Activated naive CD8-positive, alpha-beta T cell treated with anti-CD3 and anti-CD28 coated beads, Interleukin-2, amount 50 U/mL, for 24 hours (primary cell): ENCODE measurements around the gene PPM1L.
"Not testable (repeated sequence)": the region's sequence is repeated elsewhere in the genome, so short reads cannot be mapped to it uniquely, and the experiment has no call there.

Experiments used
- ATAC-seq: fragments of 150-1000 bp; cut with Tn5 transposase; one replicate; pipeline ENCODE4 v1.10.0; 2021
- DNase-seq: peaks from one replicate; pipeline ENCODE4 v3.0.0; 2021
- H3K27ac Mint-ChIP-seq: one replicate; pipeline ENCODE4 v1.8.0; 2021; ENCODE audit warnings: mild to moderate bottlenecking, mixed read lengths
- H3K27me3 Mint-ChIP-seq: one replicate; pipeline ENCODE4 v1.8.0; 2021; ENCODE audit warnings: mixed read lengths
- H3K36me3 Mint-ChIP-seq: one replicate; pipeline ENCODE4 v1.8.0; 2021; ENCODE audit warnings: low read depth, mixed read lengths
- H3K4me1 Mint-ChIP-seq: one replicate; pipeline ENCODE4 v1.8.0; 2021; ENCODE audit warnings: mixed read lengths
- H3K4me3 Mint-ChIP-seq: one replicate; pipeline ENCODE4 v1.8.0; 2021; ENCODE audit warnings: mild to moderate bottlenecking, moderate library complexity, mixed read lengths
- H3K9me3 Mint-ChIP-seq: one replicate; pipeline ENCODE4 v1.8.0; 2021; ENCODE audit warnings: mixed read lengths

The PPM1L gene

DNA sequence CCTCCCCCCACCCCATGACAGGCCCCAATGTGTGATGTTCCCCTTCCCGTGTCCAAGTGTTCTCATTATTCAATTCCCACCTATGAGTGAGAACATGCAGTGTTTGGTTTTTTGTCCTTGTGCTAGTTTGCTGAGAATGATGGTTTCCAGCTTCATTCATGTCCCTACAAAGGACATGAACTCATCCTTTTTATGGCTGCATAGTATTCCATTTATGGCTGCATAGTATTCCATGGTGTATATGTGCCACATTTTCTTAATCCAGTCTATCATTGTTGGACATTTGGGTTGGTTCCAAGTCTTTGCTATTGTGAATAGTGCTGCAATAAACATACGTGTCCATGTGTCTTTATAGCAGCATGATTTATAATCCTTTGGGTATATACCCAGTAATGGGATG, 254.1 kb downstream of the PPM1L start:
- H3K4me3 Mint-ChIP-seq, H3K27me3 Mint-ChIP-seq, H3K27ac Mint-ChIP-seq, DNase-seq, ATAC-seq, H3K36me3 Mint-ChIP-seq, H3K4me1 Mint-ChIP-seq: not testable (repeated sequence)
- H3K9me3 Mint-ChIP-seq, result peaks cover 10% of the 10 kb centered on the region

DNA sequence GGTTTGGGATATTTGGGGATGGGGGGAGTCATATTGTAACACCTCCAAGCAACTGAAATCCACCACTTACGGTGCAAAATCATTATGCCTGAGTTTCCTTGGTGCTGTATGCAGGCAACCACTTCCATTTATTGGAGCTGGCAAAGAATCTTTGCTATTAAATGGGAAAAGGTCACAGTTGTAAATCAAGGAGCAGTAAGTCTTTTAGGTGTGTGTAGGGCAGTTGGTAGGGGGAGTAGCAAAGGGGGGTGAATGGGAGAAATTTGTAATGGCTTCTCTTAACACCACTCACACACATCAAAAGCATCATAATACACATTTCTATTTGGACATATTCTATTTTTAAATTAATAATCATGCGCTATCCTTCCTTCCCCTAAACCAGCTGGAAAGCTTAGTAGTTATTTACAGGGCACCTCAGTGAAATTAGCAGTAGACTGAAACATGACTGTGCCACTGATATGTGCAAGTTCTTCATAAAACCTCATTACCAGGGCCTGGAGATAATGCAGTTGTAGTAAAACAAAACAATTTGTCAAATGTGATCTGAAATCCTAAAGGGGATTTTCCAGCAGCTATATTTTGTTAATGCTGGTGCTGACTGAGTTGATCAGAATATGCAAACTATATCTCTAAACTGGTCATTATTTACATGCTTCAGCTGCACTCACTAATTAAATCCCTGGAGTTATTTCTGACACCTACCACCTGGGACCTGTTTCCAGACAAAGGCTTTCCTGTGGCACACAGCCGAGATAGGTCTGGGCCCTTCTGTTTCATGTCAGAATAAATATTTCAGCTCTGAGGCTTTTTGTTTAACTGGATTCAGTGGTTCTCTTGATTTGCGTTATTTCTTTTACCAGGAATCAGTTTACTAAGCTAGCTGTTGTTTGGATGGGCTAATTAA, 259.1 kb downstream of the PPM1L start:
- ATAC-seq (no peak), DNase-seq (no peak)
- Mint-ChIP-seq H3K4me3 (no peak overlapping the region), H3K9me3 (peaks cover 6% of the 10 kb centered on the region), H3K36me3 (peaks cover 2% of the 10 kb centered on the region), H3K27ac (no peak overlapping the region), H3K4me1 (no peaks in the 10 kb centered on the region), H3K27me3 (no peaks in the 10 kb centered on the region)

DNA sequence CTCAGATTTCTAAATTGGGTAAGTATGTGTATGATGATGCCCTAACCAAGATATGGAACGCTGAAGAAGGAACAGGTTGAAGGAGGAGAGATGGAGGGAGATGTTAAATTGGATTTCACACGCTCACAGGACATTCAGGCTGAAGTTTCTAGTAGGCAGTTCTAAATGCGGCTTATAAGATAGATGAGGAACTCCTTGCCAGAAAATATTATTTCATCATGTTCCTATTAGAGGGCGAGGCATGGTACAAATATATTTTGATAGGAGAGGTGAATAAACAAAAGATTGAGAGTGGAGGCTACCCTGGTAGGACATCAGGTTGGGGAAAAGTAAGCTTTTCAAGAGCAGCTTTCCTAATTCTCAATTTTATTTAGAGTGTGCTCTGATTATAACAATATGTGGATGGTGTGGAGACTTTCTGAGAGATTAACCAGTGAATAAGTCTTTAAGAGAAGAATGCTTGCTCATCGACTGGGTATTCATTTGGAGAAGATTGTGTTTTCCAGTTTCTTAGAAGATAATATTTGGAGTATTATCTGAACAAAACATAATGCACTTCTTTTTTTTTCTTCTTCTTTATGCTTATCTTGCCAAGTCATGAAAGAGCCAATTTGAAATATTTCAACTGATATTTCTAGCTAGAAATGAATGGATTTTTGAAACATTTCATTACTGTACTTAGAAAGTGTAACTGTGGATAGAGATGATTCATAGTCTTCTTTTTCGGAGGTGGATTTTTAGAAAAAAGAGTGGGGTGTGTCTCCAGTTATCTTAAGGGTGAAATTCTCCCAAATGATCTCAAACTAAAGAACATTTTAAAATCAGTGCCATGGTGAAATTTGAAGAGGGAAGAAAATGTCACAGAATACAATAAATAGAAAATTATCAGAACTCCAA, 260.6 kb downstream of the PPM1L start:
- H3K4me3 Mint-ChIP-seq, result no peak overlapping the region
- H3K36me3 Mint-ChIP-seq, result peaks cover 2% of the 10 kb centered on the region
- no peaks in the 10 kb centered on the region for H3K4me1 Mint-ChIP-seq
- no peak for DNase-seq
- H3K27ac Mint-ChIP-seq, result no peak overlapping the region
- H3K27me3 Mint-ChIP-seq, result no peaks in the 10 kb centered on the region
- peaks cover 16% of the 10 kb centered on the region for H3K9me3 Mint-ChIP-seq
- no peak for ATAC-seq

DNA sequence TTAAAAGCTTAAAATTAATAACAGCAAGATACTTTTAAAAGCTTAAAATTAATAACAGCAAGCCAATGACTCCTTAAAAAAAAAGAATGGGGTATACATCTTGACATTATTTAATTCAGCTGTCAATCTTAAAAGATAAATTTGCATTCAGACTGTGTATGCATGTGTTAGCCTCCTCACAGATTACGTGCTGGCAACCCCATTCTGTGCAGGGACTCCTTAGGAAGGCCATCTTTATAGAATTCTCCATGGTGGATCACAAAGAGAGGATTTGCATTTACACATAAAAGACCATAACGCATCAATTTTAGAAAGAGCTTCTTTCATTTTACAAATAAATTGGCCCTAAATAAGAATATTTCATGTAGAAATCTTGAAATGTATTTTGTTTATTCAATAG, 261.9 kb downstream of the PPM1L start:
- no peak for ATAC-seq
- Mint-ChIP-seq H3K9me3 (peaks cover 19% of the 10 kb centered on the region), H3K4me1 (no peaks in the 10 kb centered on the region), H3K36me3 (peaks cover 5% of the 10 kb centered on the region), H3K27me3 (no peaks in the 10 kb centered on the region), H3K27ac (no peak overlapping the region), H3K4me3 (no peak overlapping the region)
- no peak for DNase-seq

DNA sequence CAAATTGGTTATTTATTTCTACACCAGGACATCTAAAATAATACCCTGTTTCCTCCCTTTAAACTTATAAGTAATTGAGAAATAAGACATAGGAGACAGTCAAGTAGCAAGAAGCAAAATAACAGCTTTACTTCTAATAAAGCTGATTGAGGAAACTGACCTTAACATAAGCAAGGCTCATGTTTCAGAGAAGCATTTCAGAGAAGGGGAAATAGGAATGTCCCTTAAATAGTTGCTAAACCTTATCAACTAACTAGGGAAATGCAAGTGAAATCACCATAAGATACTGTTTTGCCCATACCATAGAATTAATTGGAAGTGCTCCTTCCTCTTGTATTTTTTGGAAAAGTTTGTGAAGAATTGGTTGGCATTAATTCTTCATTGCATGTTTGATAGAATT, 264.2 kb downstream of the PPM1L start:
- no peak for ATAC-seq

DNA sequence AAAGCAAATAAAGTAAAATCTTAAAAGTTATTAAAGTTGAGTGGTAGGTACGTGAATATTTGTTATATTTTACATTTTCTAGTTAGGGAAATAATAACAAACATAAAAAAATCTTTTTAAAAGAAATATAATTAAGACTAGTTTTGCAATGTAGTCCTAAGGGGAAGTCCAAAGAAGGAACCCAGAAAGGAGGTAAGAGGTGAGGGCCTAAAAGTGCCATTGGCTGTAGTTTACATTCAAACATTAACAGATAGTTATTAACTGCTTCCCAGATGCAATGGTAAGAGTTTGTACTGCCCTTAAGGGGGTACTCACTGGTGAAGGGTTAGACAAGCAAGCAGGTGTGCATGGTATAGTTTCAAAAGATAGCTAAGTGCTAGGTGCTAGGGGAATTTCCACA, 269.9 kb downstream of the PPM1L start:
- Mint-ChIP-seq H3K9me3 (peaks cover 12% of the 10 kb centered on the region), H3K27me3 (no peaks in the 10 kb centered on the region), H3K36me3 (peaks cover 5% of the 10 kb centered on the region), H3K4me1 (no peaks in the 10 kb centered on the region), H3K27ac (no peak overlapping the region), H3K4me3 (no peak overlapping the region)
- ATAC-seq, result no peak
- DNase-seq, result no peak

More for the DNA sequence above, 264.2 kb downstream of the PPM1L start:
- no peak overlapping the region for H3K27ac Mint-ChIP-seq
- peaks cover 22% of the 10 kb centered on the region for H3K9me3 Mint-ChIP-seq
- no peaks in the 10 kb centered on the region for H3K4me1 Mint-ChIP-seq
- peaks cover 7% of the 10 kb centered on the region for H3K36me3 Mint-ChIP-seq
- no peak overlapping the region for H3K4me3 Mint-ChIP-seq
- no peak for DNase-seq
- H3K27me3 Mint-ChIP-seq, result no peaks in the 10 kb centered on the region

DNA sequence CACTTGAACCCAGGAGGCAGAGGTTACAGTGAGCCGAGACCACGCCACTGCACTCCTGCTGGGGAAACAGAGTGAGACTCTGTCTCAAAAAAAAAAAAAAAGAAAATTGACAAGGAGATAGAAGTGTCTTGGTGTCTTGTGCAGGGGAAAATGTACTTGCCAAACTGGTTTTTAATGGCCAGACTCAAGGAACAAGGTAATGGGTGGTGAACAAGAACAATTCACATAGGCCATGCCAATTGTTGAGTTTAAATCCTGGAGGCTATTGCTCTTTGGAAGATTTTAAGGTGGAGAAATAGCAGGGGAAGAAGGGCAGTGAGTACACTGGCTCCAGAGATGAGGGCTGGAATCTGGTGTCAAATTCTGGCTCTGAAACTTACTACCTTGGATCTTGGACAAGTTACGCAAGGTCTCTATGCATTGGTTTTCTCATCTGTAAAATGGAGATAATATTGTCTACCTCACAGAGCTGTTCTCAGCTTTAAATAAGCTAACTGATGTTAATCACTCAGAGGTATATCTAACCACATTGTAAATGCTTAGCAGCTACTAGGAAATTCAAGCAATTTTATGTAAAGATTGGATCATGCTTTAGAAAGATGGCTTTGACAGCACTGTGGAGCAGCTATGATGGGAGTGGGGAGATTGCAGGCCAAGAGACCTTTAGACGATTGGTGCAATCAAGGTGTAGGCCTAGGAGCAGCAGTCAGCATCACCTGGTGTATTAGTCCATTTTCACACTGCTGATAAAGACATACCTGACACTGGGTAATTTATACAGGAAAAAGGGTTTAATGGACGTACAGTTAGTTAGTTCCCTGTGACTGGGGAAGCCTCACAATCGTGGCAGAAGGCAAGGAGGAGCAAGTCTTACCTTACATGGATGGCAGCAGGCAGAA, 270.8 kb downstream of the PPM1L start:
- Mint-ChIP-seq H3K27ac (no peak overlapping the region), H3K9me3 (peaks cover 10% of the 10 kb centered on the region), H3K36me3 (peaks cover 5% of the 10 kb centered on the region), H3K27me3 (no peaks in the 10 kb centered on the region), H3K4me1 (no peaks in the 10 kb centered on the region), H3K4me3 (no peak overlapping the region)
- no peak for ATAC-seq
- DNase-seq, result no peak

DNA sequence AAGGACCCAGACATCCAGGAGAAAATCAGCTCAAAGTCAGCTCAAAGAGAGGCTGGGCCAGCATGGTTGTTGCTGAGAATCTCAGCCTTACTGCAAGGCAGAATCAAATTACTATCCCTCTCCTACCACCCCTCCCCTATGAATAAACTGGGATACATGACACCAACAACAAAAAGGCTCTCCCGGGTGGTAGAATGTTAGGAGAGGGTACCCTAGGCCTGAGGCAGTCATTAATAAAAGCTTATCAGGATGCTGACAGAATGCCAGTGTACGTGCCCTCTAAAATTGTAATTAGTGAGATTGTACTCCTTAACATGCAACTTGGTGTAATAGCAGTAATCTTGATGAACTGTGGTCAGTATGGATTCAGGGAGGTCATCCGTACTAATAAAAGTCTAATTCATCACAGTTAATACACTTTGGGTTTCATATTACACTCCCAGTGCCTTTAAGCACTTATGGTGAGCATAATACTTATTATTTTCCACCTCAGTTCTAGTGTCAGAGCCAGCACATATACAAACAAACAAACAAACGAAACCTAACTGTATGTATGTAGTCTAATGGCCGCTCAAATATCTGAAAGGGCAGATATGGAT, 272.6 kb downstream of the PPM1L start:
- Mint-ChIP-seq H3K9me3 (peaks cover 14% of the 10 kb centered on the region), H3K36me3 (peaks cover 7% of the 10 kb centered on the region), H3K27ac (no peak overlapping the region), H3K4me3 (no peak overlapping the region), H3K4me1 (no peaks in the 10 kb centered on the region), H3K27me3 (no peaks in the 10 kb centered on the region)
- DNase-seq (no peak), ATAC-seq (no peak)

DNA sequence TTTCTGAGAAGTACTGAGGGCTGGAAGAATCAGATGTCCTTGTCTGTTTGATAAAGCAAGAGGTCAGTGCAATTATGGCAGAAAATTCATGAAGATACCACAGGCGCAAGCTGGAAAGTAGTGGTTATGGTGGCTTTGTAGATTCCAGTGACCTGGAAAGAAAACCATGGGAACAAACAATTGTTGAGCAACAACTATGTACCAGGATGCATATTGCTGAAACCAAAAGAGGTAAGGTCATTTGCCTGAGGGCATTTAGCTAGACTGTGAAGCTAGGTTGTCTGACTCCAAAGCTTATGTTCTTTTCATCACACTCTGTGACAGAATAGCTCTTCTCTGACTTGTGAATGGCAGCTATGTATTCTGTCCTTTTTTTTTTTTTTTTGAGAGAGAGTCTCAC, 275.1 kb downstream of the PPM1L start:
- no peaks in the 10 kb centered on the region for H3K27me3 Mint-ChIP-seq
- H3K4me1 Mint-ChIP-seq, result peaks cover 15% of the 10 kb centered on the region
- H3K4me3 Mint-ChIP-seq, result no peak overlapping the region
- H3K36me3 Mint-ChIP-seq, result peaks cover 7% of the 10 kb centered on the region
- no peak overlapping the region for H3K27ac Mint-ChIP-seq
- H3K9me3 Mint-ChIP-seq, result peaks cover 20% of the 10 kb centered on the region
- DNase-seq (no peak), ATAC-seq (no peak)

DNA sequence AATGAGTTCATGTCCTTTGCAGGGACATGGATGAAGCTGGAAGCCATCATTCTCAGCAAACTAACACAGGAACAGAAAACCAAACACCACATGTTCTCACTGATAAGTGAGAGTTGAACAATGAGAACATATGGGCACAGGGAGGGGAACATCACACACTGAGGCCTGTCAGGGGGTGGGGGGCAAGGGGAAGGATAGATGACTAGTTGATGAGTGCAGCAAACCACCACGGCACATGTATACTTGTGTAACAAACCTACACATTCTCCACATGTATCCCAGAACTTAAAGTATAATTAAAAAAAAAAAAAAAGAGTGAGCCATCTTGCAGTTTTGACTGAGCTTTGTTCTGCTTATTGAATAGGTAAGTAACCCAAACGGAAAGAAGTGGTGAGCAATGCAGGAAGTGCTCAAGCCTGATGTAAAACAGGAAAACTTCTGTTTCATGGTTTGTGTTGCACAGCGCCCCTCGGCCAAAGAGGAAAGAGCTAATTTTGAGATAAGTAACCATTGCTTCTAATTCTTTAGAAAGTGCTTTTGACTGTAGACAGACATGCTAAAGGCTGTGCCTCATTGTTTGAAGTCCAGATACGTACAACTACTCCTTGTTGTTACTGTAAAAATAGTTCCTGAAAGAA, 279.0 kb downstream of the PPM1L start:
- H3K36me3 Mint-ChIP-seq, H3K27me3 Mint-ChIP-seq: not testable (repeated sequence)
- H3K9me3 Mint-ChIP-seq, result peaks cover 19% of the 10 kb centered on the region
- ATAC-seq (peak; percentile 89), DNase-seq (peak; percentile 18)
- peak overlapping the region; percentile 83 for H3K27ac Mint-ChIP-seq
- H3K4me1 Mint-ChIP-seq, result peaks cover 19% of the 10 kb centered on the region
- H3K4me3 Mint-ChIP-seq, result peak overlapping the region; percentile 34

DNA sequence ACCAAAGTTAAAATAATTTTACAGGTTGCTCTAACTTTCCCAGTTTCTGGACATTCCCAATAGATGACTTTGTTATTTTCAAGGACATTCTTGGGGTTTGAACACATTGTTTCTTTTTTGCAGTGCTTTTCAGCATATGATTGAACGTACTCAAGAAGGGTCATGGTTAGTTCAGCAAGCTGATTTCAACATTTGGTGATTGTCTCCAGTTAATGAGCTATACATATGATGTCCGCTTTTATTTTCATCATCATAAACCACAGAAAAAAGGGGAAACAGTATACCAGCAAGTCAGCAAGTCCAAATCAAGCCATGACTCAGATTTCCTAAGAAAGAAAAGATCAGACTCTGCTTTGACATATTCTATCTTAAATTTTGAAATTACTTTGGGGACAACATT, 279.7 kb downstream of the PPM1L start:
- ATAC-seq (peak; percentile 39), DNase-seq (no peak)
- Mint-ChIP-seq H3K36me3 (peaks cover 7% of the 10 kb centered on the region), H3K9me3 (peaks cover 19% of the 10 kb centered on the region), H3K27me3 (no peaks in the 10 kb centered on the region), H3K4me3 (peak overlapping the region; percentile 50), H3K4me1 (peaks cover 19% of the 10 kb centered on the region), H3K27ac (peak overlapping the region; percentile 83)

DNA sequence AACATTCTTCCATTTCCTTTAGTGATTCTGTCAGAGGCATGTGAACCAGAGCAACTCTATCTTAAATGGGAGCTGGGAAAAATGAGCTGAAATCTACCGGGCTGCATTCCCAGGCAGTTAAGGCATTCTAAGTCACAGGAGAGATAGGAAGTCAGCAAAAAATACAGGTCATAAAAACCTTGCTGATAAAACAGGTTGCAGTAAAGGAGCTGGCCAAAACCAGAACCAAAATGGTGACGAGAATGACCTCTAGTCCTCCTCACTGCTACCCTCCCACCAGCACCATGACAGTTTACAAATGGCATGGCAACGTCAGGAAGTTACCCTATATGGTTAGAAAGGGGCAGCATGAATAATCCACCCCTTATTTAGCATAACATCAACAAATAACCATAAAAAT, 282.7 kb downstream of the PPM1L start:
- Mint-ChIP-seq H3K9me3 (peaks cover 9% of the 10 kb centered on the region), H3K36me3 (no peaks in the 10 kb centered on the region), H3K4me3 (no peak overlapping the region), H3K4me1 (peaks cover 19% of the 10 kb centered on the region), H3K27ac (no peak overlapping the region), H3K27me3 (no peaks in the 10 kb centered on the region)
- ATAC-seq, result no peak
- no peak for DNase-seq

DNA sequence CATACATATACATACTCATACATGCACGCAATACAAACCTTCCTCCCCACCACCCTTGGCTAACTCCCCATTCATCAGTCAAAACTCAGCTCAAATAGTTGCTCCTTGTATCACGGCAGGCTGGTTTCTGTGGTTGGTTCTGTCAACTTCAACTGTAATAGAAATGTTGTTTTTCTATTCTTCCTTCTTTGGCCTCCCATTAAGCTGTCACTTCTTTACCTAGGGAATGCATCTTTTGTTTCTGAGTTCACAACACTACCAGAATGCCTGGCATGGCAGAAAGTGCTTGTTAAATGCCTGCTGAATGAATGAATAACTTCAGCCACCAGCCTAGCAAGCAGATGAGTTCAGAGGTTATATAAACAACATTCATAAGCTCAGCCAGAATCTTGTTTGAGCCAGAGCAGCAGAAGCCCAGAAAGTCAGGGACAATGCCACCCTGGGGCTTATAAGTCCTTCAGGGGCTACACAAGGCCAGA, 286.0 kb downstream of the PPM1L start:
- Mint-ChIP-seq H3K4me1 (no peaks in the 10 kb centered on the region), H3K9me3 (peaks cover 11% of the 10 kb centered on the region), H3K36me3 (peaks cover 1% of the 10 kb centered on the region), H3K4me3 (no peak overlapping the region), H3K27ac (no peak overlapping the region), H3K27me3 (no peaks in the 10 kb centered on the region)
- DNase-seq, result no peak
- no peak for ATAC-seq
